B cell (primary cell): ENCODE measurements around the gene ZNF213. TPM values are rescaled to one million over a fixed set of nuclear protein-coding genes. Genes with fewer than 3 reads are reported as not detected.

Experiments used
- ATAC-seq: fragments of 200-7000 bp; cut with Tn5 transposase; one replicate; pipeline ENCODE4 v1.10.0; 2021; ENCODE audit warnings: low read depth, mild to moderate bottlenecking, moderate number of reproducible peaks, moderate library complexity
- CTCF ChIA-PET: fragments of 350-600 bp; sonication (Branson Sonifier 250); formaldehyde crosslinking; loops from one replicate; lab custom pipeline; 2021; ENCODE audit warnings: antibody characterized with exemption, inconsistent platforms; lab: Charles Lee
- POLR2A ChIA-PET: fragments of 350-600 bp; sonication (Branson Sonifier 250); formaldehyde crosslinking; loops from one replicate; lab custom pipeline; 2021; ENCODE audit warnings: antibody characterized with exemption; lab: Charles Lee
- DNase-seq: peaks from one replicate; pipeline ENCODE4 v3.0.0; 2013
- H2AFZ ChIP-seq: 2 replicates; pipeline ENCODE4 v1.6.1; 2012; ENCODE audit warnings: mild to moderate bottlenecking, low read depth, low read length; ENCODE audit not compliant: insufficient read depth, poor library complexity, severe bottlenecking
- H3K27ac ChIP-seq, 2 donors: 1 replicate in 1 of 2; 2 replicates in 1 of 2; pipeline ENCODE4 v1.5.1; 2012 to 2013; ENCODE audit warnings: low read length in 2 of 2, mild to moderate bottlenecking in 2 of 2, moderate library complexity in 1 of 2
- H3K27me3 ChIP-seq, 4 experiments: fragments of 200-600 bp in 1 of 4; sonication (generic) in 1 of 4; replicated peaks in 1 of 4; 1 replicate in 2 of 4; 2 replicates in 2 of 4; pipeline versions ENCODE4 v1.6.1 to v1.7.0; 2013 to 2016; ENCODE audit warnings: low read length in 3 of 4, mild to moderate bottlenecking in 2 of 4, mixed read lengths in 1 of 4, moderate library complexity in 1 of 4; ENCODE audit not compliant: insufficient read depth in 4 of 4, control insufficient read depth in 3 of 4; ENCODE audit errors: control extremely low read depth in 1 of 4
- H3K36me3 ChIP-seq, 2 experiments: replicated peaks in 1 of 2; 1 replicate in 1 of 2; 2 replicates in 1 of 2; pipeline versions ENCODE4 v1.6.1 to v1.7.1; 2013; ENCODE audit warnings: low read length in 1 of 2; ENCODE audit not compliant: insufficient read depth in 2 of 2, control insufficient read depth in 1 of 2; ENCODE audit errors: control extremely low read depth in 1 of 2, extremely low read depth in 1 of 2
- H3K4me1 ChIP-seq, 2 donors: fragments of 200-600 bp in 1 of 2; sonication (generic) in 1 of 2; 1 replicate in 1 of 2; 2 replicates in 1 of 2; pipeline versions ENCODE4 v1.5.1 to v1.6.1; 2013 to 2017; ENCODE audit warnings: low read length in 2 of 2; ENCODE audit not compliant: control insufficient read depth in 2 of 2, insufficient read depth in 2 of 2
- H3K4me2 ChIP-seq: replicated peaks from 2 replicates; pipeline ENCODE3; 2012; ENCODE audit warnings: mild to moderate bottlenecking, low read depth, low read length; ENCODE audit not compliant: poor library complexity, severe bottlenecking
- H3K4me3 ChIP-seq, 5 experiments: fragments of 200-600 bp in 1 of 5; sonication (generic) in 1 of 5; 1 replicate in 3 of 5; 2 replicates in 2 of 5; pipeline versions ENCODE4 v1.5.1 to v1.7.0; 2011 to 2016; ENCODE audit warnings: low read length in 4 of 5, mild to moderate bottlenecking in 4 of 5, low read depth in 2 of 5, control low read depth in 1 of 5, moderate library complexity in 1 of 5; ENCODE audit not compliant: insufficient read depth in 1 of 5; ENCODE audit errors: control extremely low read depth in 1 of 5, extremely low read depth in 1 of 5
- H3K79me2 ChIP-seq: fragments of 200-600 bp; sonication (generic); one replicate; pipeline ENCODE4 v1.6.0; 2016; ENCODE audit warnings: low read length; ENCODE audit not compliant: control insufficient read depth, insufficient read depth
- H3K9ac ChIP-seq: fragments of 200-600 bp; sonication (generic); 2 replicates; pipeline ENCODE4 v1.6.1; 2017; ENCODE audit warnings: mild to moderate bottlenecking, low read length, moderate library complexity
- H3K9me3 ChIP-seq, 3 donors: one replicate each; pipeline versions ENCODE4 v1.6.1 to v1.7.1; 2013; ENCODE audit warnings: low read length in 2 of 3; ENCODE audit not compliant: control insufficient read depth in 2 of 3, insufficient read depth in 1 of 3; ENCODE audit errors: control extremely low read depth in 1 of 3
- H4K20me1 ChIP-seq: 2 replicates; pipeline ENCODE4 v1.6.0; 2012; ENCODE audit warnings: mild to moderate bottlenecking, low read length; ENCODE audit not compliant: insufficient read depth, control insufficient read depth, poor library complexity, severe bottlenecking
- H3K27ac Mint-ChIP-seq: one replicate; pipeline ENCODE4 v1.8.0; 2021; ENCODE audit warnings: mixed read lengths
- H3K27me3 Mint-ChIP-seq: one replicate; pipeline ENCODE4 v1.8.0; 2021; ENCODE audit warnings: mixed read lengths
- H3K4me1 Mint-ChIP-seq: one replicate; pipeline ENCODE4 v1.8.0; 2021; ENCODE audit warnings: mixed read lengths
- H3K4me3 Mint-ChIP-seq: one replicate; pipeline ENCODE4 v1.8.0; 2021; ENCODE audit warnings: mixed read lengths
- H3K9me3 Mint-ChIP-seq: one replicate; pipeline ENCODE4 v1.8.0; 2022; ENCODE audit warnings: mixed read lengths; ENCODE audit not compliant: insufficient read depth
- CTCF ChIP-seq: fragments of 200-600 bp; IDR thresholded peaks from one replicate; pipeline ENCODE4 v1.8.0; 2022; ENCODE audit warnings: antibody characterized with exemption, mild to moderate bottlenecking
- EZH2 ChIP-seq: IDR thresholded peaks from 2 replicates; pipeline ENCODE4 v1.6.1; 2012; ENCODE audit warnings: borderline replicate concordance, low read depth, mild to moderate bottlenecking, moderate library complexity, low read length; ENCODE audit not compliant: insufficient read depth, poor library complexity, severe bottlenecking
- WGBS: methylation state at CpG from one replicate; pipeline ENCODE4 v1.1.5; 2013; ENCODE audit warnings: missing lambda C conversion rate; ENCODE audit not compliant: insufficient coverage; 5-methylcytosine and 5-hydroxymethylcytosine counted together
- intact Hi-C: fragments of 100-400 bp; cut with micrococcal nuclease; formaldehyde crosslinking; loops from one replicate; pipeline ENCODE4 v1.10.0; 2022
- polyA minus RNA-seq: library from RNA; depleted of rRNA, polyadenylated mRNA; stranded (reverse); fragments of >200 nt; gene quantifications from 2 replicates; pipeline ENCODE4 v1.2.3, GENCODE V29; 2012
- polyA plus RNA-seq: library from polyadenylated mRNA; depleted of rRNA; stranded (reverse); fragments of >200 nt; gene quantifications from 2 replicates; pipeline ENCODE4 v1.2.3, GENCODE V29; 2012
- total RNA-seq, 2 donors: library from RNA; stranded (reverse); fragments of 120-200 nt in 1 of 2; gene quantifications; 1 replicate in 1 of 2; 2 replicates in 1 of 2; pipeline versions ENCODE4 v1.2.3 to v1.2.4, GENCODE V29; 2013 to 2022

The ZNF213 gene, protein sequence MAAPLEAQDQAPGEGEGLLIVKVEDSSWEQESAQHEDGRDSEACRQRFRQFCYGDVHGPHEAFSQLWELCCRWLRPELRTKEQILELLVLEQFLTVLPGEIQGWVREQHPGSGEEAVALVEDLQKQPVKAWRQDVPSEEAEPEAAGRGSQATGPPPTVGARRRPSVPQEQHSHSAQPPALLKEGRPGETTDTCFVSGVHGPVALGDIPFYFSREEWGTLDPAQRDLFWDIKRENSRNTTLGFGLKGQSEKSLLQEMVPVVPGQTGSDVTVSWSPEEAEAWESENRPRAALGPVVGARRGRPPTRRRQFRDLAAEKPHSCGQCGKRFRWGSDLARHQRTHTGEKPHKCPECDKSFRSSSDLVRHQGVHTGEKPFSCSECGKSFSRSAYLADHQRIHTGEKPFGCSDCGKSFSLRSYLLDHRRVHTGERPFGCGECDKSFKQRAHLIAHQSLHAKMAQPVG
- total RNA-seq (7.2 and 9.5 TPM in 2 replicates), polyA plus RNA-seq (0.97 and 1.4 TPM in 2 replicates), polyA minus RNA-seq (5.7 and 8.3 TPM in 2 replicates)
- total RNA-seq (2013): 1.7 TPM

DNA sequence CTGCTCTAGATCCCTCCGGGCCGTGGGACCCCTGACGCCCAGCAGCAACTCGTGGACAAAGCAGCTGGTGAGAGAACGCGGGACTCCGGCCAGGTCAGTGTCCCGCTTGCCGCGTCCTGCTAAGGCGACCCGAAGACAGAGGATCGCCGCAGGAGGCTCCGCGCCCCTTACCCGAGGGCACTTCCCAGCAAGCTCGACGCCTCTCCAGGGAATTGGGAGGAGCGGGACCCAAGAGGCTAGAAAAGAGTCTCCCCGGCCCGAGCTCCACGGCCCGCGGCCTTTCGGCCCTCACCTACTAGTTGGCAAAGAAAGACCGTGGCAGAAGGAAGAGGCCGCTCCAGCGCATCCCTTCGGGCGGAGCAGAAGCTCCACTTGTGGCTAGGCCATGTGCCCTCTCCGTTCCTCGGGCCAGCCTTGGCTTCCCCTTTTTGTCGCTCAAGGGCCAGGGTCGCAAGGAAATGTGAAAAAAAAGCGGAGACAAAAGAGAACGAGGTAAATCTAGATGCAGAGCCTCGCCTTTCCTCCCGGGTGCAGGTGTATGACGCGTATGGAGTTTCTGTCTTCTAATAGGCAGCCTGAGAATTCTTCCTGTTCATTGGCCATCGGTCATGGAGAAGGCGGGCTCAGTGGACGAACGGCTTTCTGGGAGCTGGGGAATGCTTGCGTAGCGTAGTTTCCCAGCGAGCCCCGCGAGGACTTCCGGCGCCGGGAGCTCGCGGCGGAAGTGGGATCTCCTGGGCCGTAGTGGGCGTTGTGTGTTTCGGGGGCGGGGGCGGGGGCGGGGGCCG, at the start of gene ZNF213:
TSS of gene ZNF213 (plus strand) at position 692 of the 788 bp plus-strand sequence. CDS start 2,252 bp downstream, outside the sequence.
- Histone ChIP-seq H3K9me3 (peaks cover 0 to 4% (median 0%) of the 10 kb centered on the region in 3 donors), H3K27me3 (no peaks in the 10 kb centered on the region), H3K9ac (peak within 1 kb of the TSS; percentile 92), H3K36me3 (peaks cover 0 to 11% of the 10 kb centered on the region in 2 experiments), H3K4me3 (peak within 1 kb of the TSS; percentile 70 to 99 (median 86)), H3K79me2 (peaks cover 48% of the 10 kb centered on the region), H3K4me1 (peaks cover 17 to 22% of the 10 kb centered on the region in 2 donors), H2AFZ (peak within 1 kb of the TSS; percentile 88), H4K20me1 (no peaks in the 10 kb centered on the region), H3K4me2 (peak within 1 kb of the TSS; percentile 89), H3K27ac (peak within 1 kb of the TSS; percentile 91 to 93)
- no peak for TF ChIP-seq EZH2
- TF ChIP-seq CTCF: no peak
- H3K4me3 Mint-ChIP-seq: peak within 1 kb of the TSS; percentile 98
- peak within 1 kb of the TSS; percentile 97 for H3K27ac Mint-ChIP-seq
- H3K9me3 Mint-ChIP-seq: no peaks in the 10 kb centered on the region
- peaks cover 32% of the 10 kb centered on the region for H3K4me1 Mint-ChIP-seq
- no peaks in the 10 kb centered on the region for H3K27me3 Mint-ChIP-seq
- DNase-seq (peak; percentile 97), ATAC-seq (peak; percentile 98)
- WGBS: under 1% methylated on average over 55 of the region's 63 CpGs
- POLR2A ChIA-PET: interaction anchor here (0.6 to 4.3 kb wide), 13 partner anchors 12 to 1293 kb away, joined by 3 to 31 read pairs (median 4); partner anchors contain the start of genes ZNF174 and ZSCAN32
- intact Hi-C loops: loop anchor here (1.0 kb wide), 2 partner anchors 10 to 16 kb away; no protein-coding TSS in a partner anchor
- CTCF ChIA-PET: interaction anchor here (0.7 to 11.8 kb wide), 15 partner anchors 9 to 130 kb away, joined by 3 to 238 read pairs (median 5); partner anchors contain the start of gene ZSCAN10
